GM19372 (cell line): Measurements from ENCODE around the gene PCSK1N.

Experiments
- ATAC-seq: cut with Tn5 transposase; IDR thresholded peaks from one replicate; pipeline ENCODE4 v1.9.1; 2021; ENCODE audit warnings: mild to moderate bottlenecking, low read depth, moderate library complexity; ENCODE audit not compliant: unreplicated experiment

The PCSK1N gene

DNA sequence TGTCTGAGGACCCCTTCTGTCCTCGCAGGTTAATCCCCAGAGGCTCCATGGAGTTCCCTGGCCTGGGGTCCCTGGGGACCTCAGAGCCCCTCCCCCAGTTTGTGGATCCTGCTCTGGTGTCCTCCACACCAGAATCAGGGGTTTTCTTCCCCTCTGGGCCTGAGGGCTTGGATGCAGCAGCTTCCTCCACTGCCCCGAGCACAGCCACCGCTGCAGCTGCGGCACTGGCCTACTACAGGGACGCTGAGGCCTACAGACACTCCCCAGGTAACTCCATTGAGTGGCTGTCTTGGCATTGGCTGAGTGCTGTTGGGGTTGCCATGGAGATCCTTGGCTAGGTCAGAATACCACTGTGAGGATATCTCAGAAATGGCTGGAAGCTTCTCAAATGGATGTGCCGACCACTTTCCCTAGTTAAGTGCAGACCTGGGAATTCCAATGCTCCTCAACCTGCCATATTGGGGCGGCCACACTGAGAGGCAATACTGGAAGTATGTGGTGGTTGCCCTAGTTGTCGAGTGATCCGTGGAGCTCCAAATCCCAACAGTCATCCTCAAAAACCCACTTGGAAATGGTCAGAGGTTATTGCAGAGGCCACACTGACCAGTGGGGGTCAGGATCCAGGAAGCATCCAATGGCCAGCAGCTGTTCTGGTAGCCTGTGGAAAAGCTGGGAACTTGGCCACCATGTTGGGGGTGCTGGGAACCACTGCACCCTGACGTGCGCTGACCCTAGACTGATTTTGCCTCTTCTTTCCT, 44.2 kb downstream of the PCSK1N start:
- ATAC-seq: no peak

DNA sequence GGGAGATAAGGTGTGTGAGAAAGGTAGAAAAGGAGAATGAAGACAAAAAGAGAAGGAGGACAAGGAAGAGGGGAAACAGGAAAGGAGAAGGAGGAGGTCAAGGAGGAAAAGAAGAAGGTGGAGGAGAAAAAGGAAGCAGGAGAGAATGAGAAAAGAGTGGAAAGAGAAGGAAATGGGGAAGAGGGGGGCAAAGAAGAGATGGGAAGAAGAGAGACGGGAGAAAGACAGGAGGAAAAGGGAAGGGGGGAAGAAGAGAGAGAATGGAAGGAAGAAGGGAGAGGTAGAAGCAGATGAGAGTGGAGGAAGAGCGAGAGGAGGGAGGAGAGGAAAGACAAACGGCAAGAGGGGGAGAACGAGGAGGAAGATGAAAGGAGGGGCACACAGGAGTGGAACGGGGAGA, 44.9 kb downstream of the PCSK1N start:
- ATAC-seq: no peak

DNA sequence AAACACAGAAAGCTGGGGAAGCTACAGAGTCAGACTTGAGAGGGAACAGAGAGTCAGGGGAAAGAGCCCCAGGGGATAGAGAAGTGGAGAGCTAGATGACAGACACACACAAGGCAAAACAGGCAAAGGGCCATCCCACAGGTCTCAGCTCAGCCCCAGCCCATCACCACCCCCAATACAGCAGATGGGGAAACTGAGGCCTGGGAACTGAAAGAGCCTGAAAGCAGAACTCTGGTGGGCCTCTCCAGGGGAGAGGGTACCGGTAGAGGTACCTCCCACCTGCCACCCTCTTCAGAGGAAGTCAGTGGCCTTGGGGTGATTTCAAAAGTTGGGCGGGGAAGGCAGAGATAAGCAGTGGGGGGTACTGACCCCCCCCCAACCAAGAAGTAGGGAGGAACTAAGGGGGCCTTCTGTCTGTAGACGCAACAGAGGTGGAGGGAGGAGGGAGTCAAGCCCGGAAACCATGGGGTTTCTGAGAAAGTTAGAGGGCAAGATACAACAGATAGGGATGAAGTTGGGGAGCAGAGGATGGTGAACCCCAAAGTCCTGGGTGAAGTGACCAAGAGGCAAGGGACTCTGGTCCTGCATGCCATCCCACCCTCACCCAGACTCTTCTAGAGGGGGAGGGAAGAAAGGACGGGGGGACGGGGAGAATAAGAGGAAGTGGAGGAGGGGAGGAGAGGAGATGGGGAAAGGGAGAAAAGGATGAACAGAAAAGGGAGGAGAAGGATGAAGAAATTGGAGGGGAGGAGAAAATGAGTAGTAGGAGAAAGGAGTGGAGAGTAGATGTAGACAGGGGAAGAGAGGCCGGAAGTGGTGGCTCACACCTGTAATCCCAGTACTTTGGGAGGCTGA, 45.8 kb downstream of the PCSK1N start:
- ATAC-seq: no peak

DNA sequence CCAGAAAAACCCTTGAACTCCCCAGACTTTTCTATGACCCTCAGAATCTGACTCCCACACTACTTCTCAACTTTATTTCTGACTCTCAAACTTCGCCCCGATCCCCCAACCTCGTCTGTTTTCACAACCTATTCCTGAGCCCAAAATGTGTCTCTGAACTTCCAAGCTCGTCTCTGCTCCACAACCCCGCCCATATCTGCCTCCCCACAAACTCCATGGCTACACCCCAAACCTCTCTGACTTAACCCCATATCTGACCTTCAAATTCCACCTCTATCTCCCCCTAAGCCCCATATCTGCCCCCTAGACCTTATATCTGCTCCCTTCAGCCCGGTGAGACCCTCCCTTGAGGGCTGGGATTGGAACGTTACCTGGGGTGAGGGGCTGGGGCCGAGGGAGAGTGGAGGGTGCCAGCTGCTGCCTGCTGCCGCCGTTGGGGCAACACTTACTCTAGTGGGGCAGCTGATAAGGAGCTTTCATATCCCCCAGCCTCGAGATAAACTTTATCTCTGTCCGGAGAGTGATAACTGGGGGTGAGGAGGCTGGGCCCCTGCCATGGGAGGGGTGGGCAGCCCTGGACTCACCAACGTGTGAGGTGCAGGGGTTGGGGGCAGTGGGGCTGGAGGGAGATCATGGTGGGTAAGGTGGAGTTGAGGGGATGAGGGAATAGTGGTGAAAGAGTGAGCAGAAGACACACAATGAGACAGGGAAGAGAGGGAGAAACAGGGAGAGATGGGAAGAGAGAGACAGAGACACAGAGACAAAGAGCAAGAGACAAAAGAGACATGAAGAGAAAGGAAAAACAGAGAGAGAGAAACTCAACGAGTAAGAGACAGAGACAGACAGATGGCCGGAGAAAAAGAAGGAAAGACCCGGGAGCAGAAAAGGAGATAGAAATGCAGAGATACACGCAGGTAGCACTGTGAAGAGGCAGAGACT, 47.6 kb downstream of the PCSK1N start:
- ATAC-seq: no peak

DNA sequence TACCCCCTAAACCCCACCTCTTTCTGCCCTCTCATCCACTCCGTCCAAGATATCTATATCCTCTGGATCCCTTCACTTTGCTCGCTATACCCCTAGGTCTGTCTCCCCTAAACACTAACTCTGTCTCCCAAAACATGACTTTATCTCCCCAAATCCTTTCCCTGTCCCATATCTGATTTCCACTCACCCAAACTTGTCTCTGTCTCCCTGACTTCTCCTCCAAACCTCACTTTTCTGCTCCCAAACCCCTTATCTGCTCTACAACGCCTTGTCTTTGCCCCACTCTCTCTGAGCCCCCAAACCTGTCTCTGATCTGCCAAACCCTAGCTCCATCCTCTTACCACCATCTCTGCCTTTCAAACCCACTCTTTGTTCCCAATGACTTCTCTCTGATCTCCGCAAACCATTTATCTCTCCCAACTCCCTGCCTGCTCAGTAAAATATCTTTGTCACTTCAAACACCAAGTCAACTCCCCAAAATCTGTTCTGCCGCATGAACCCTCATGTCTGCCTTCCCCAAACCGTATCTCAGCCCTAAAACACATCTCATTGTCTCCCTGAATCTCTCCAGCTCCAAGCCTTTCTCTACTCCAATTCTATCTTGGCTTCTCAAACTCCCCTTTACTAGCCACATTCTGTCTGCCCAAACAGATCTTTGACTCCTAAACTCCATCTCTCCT, 48.4 kb downstream of the PCSK1N start:
- ATAC-seq: no peak

DNA sequence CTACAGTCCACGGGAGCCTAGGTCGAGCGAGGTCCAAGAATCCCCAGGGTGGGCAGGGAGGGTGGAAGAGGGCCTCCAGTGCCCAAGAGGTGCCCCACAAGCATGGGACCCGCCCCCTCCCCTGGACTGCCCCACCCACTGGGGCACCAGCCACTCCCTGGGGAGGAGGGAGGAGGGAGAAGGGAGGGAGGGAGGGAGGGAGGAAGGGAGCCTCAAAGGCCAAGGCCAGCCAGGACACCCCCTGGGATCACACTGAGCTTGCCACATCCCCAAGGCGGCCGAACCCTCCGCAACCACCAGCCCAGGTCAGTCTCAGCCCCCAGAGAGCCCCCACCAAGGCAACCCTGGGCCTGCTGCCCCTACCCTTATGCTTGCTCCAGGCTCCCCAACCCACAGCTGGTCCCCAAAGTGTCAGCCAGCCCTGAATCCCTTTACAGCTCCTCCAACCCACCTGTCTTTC, 49.0 kb downstream of the PCSK1N start, which contains the start of gene GATA1:
Gene GATA1 (plus strand): TSS at position 250 of the 460 bp plus-strand sequence. CDS start 4,520 bp downstream, outside the sequence.
- no peak for ATAC-seq

DNA sequence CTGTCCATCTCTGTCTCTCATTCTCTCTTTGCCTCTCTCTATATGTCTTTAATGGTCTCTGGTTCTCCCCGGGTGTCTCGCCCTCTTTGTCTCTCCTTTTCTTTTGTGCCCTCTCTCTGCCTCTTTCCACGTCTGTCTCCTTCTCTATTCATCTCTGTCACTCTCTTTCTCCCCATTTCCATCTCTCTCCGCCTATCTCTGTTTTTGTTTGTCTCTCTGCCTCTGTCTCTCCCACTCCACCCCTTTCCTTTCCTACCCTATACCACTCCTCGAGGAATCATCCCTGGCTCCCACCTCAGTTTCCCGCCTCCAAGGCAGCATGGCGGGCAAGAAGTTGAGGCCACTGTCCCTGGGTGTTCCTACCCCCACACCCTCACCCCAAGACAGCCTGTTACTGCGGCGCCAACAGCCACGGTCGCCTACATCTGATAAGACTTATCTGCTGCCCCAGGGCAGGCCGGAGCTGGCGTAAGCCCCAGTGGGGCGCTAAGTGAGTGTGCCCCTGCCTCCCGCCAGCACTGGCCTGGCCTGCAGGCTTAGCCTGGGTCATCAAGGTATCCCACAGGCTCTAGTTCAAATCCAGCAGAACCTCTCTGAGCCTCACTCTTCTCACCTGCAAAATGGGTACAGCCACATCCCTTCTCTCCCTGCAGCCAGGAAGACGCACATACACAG, 49.7 kb downstream of the PCSK1N start:
- ATAC-seq: no peak

DNA sequence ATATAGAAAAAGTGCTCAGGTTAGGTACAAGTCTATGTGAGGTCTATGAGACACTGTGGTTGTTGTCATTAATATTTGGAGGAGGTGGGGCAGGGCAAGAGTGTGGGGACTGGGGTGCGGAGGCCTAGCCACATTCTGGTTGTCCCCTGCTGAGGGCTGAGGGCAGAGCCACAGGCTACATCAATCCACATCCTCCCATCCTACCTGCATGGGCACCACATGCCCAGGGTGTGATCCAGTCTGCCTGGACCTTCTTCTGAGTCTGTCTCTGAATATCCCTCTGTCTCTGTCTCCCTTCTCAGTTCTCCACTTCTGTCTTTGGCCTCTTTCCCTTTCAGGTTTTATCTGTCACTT, 50.2 kb downstream of the PCSK1N start:
- ATAC-seq: no peak

DNA sequence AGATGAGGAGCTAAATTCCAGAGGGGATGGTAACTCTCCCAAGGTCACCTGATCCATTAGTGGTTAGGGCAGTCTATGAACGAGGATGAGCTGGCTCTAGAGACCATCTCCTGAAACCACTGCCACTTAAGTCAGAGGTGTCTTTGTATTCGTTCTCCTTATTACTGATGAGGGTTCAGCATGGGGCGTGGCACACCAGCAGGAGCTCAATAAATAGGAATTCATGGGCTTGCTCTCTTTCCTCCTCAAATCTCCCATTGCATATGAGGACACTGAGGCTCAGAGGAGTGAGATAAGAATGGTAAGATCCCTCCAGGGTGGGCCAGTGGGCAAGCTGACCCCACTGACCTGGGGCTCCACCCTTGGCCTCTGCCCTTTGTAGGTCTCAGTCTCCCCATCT, 50.7 kb downstream of the PCSK1N start:
- ATAC-seq: no peak

DNA sequence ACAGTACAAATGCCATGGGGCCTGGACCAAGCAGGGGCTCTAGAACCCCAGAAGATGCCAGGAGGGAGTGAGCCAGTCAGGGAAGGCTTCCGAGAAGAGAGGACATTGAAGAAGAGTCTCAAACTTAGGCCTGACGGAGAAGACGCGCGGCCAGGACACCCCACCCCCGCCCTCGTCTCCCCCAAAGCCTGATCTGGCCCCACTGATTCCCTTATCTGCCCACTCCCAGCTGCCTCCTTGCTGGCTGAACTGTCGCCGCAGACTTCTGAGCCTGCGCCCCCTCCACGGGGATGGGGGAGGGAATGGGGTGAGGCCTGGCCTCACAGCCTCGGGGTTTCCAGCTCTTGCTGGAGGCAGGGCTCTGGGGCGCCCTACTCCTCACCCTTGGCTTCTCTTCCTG, 52.6 kb downstream of the PCSK1N start:
- ATAC-seq: no peak

DNA sequence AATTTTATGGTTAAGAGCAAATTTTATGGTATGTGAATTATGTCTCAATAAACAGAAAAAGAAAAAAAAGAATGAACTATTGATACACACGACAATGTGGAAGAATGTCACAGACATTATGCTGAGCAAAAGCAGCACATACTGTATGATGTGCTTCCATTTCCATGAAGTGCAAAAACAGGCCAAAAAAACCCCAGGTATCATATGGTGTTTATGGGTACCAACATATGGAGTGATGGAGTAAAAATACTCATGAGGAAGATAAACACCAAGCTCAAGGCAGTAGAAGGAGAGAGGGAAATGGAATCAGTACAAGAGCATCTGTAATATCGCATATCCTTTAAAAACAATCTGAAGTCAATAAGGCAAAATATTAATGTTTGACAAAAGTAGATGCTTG, 53.2 kb downstream of the PCSK1N start:
- ATAC-seq: no peak

DNA sequence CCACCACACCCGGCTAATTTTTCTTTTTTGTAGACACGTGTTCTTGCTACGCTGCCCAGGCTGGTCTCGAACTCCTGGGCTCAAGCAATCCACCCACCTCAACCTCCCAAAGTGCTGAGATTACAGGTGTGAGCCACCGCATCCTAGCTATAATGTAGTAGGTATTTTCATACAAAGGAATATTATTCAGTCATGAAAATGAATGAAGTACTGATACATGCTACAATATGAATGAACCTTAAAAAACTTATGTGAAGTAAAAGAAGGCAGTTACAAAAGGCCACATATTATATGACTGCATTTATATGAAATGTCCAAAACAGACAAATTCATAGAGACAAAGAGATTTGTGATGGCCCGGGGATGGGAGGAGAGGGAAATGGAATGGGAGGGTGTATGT, 53.7 kb downstream of the PCSK1N start:
- ATAC-seq: no peak
